PC-3 (cell line): ENCODE measurements around the gene SMYD2. TPM values are rescaled to one million over a fixed set of nuclear protein-coding genes. Genes with fewer than 3 reads are reported as not detected.

Experiments used
- ATAC-seq: fragments of 200-7000 bp; cut with Tn5 transposase; 2 replicates; pipeline ENCODE4 v1.9.1; 2020; ENCODE audit warnings: mild to moderate bottlenecking, moderate library complexity
- Bru-seq: library from RNA; stranded (reverse); fragments of 400-500 nt; gene quantifications from one replicate; lab custom pipeline; 2021; lab: Mats Ljungman, UMichigan
- BruChase-seq, 2 experiments: library from RNA; stranded (reverse); fragments of 400-500 nt; gene quantifications; one replicate each; lab custom pipeline; 2021; lab: Mats Ljungman, UMichigan
- BruUV-seq: library from RNA; stranded (reverse); fragments of 400-500 nt; replicated peaks from 2 replicates; lab custom pipeline; 2021; lab: Mats Ljungman, UMichigan
- CTCF ChIA-PET: fragments of 300-600 bp; sonication (Branson Sonifier 250); formaldehyde crosslinking; loops from one replicate; lab custom pipeline; 2022; ENCODE audit warnings: antibody characterized with exemption; lab: Charles Lee
- POLR2A ChIA-PET: fragments of 300-600 bp; sonication (Branson Sonifier 250); formaldehyde crosslinking; loops from one replicate; lab custom pipeline; 2022; ENCODE audit warnings: antibody characterized with exemption; ENCODE audit not compliant: unreplicated experiment; lab: Charles Lee
- DNase-seq: peaks from one replicate; pipeline ENCODE4 v3.0.0-alpha.2; 2015
- H2AFZ ChIP-seq: fragments of 300-600 bp; sonication (generic); 2 replicates; pipeline ENCODE4 v1.6.0; 2016; ENCODE audit warnings: antibody characterized with exemption, low read length
- H3F3A ChIP-seq: fragments of 300-600 bp; sonication (generic); one replicate; pipeline ENCODE4 v1.6.0; 2017; ENCODE audit warnings: antibody characterized with exemption, low read length, control low read depth, mild to moderate bottlenecking; ENCODE audit not compliant: unreplicated experiment
- H3K27ac ChIP-seq: fragments of 300-600 bp; sonication (generic); 2 replicates; pipeline ENCODE4 v1.5.1; 2016; ENCODE audit warnings: mild to moderate bottlenecking, low read length
- H3K27me3 ChIP-seq: fragments of 300-600 bp; sonication (generic); 2 replicates; pipeline ENCODE4 v1.6.1; 2016; ENCODE audit warnings: low read length, mixed read lengths
- H3K36me3 ChIP-seq: fragments of 300-600 bp; sonication (generic); 2 replicates; pipeline ENCODE4 v1.6.1; 2016; ENCODE audit warnings: low read depth, mixed run types, low read length, mixed read lengths
- H3K4me1 ChIP-seq: fragments of 300-600 bp; sonication (generic); 2 replicates; pipeline ENCODE4 v1.5.1; 2016; ENCODE audit warnings: low read length; ENCODE audit not compliant: insufficient read depth
- H3K4me2 ChIP-seq: fragments of 300-600 bp; sonication (generic); 2 replicates; pipeline ENCODE4 v1.6.0; 2016; ENCODE audit warnings: low read length
- H3K4me3 ChIP-seq: fragments of 300-600 bp; sonication (generic); 2 replicates; pipeline ENCODE4 v1.5.1; 2016; ENCODE audit warnings: mild to moderate bottlenecking, low read length, mixed read lengths
- H3K79me2 ChIP-seq: fragments of 300-600 bp; sonication (generic); 2 replicates; pipeline ENCODE4 v1.6.1; 2017; ENCODE audit warnings: low read length, mixed read lengths
- H3K9ac ChIP-seq: fragments of 300-600 bp; sonication (generic); 2 replicates; pipeline ENCODE4 v1.6.0; 2016; ENCODE audit warnings: mild to moderate bottlenecking, low read length
- H3K9me2 ChIP-seq: fragments of 300-600 bp; sonication (generic); replicated peaks from 2 replicates; pipeline ENCODE4 v1.6.1; 2016; ENCODE audit warnings: mixed run types, low read length, mixed read lengths
- H3K9me3 ChIP-seq: fragments of 300-600 bp; sonication (generic); 2 replicates; pipeline ENCODE4 v1.6.1; 2016; ENCODE audit warnings: low read length, mixed read lengths
- H4K20me1 ChIP-seq: fragments of 300-600 bp; sonication (generic); 2 replicates; pipeline ENCODE4 v1.6.1; 2016; ENCODE audit warnings: low read length, mixed read lengths
- EZH2 ChIP-seq: fragments of 300-600 bp; sonication (generic); IDR thresholded peaks from one replicate; pipeline ENCODE4 v1.6.1; 2017; ENCODE audit warnings: antibody characterized with exemption, mild to moderate bottlenecking, low read length; ENCODE audit not compliant: unreplicated experiment
- EZH2phosphoT487 ChIP-seq: fragments of 300-600 bp; sonication (generic); IDR thresholded peaks from 2 replicates; pipeline ENCODE4 v1.6.1; 2018; ENCODE audit warnings: mild to moderate bottlenecking, antibody characterized with exemption, low read length, borderline replicate concordance
- intact Hi-C: fragments of 100-400 bp; cut with micrococcal nuclease; formaldehyde crosslinking; loops from 2 replicates; pipeline ENCODE4 v1.9.0; 2023
- long read RNA-seq: library from polyadenylated mRNA; unstranded; transcript quantifications from one replicate; pipeline ENCODE4 v2.0.0, GENCODE V29; 2021; ENCODE audit not compliant: unreplicated experiment
- total RNA-seq: library from RNA; depleted of rRNA; stranded (reverse); fragments of >200 nt; gene quantifications from 2 replicates; pipeline ENCODE4 v1.2.3, GENCODE V29; 2014; rRNA removed
- TF ChIP-seq, protein P1 (sequence below): fragments of 300-600 bp; sonication (generic); conservative IDR thresholded peaks from 2 replicates; pipeline ENCODE4 v1.5.1; 2017; ENCODE audit warnings: antibody characterized with exemption, low read depth, mild to moderate bottlenecking, low read length

SMYD2 gene, protein sequence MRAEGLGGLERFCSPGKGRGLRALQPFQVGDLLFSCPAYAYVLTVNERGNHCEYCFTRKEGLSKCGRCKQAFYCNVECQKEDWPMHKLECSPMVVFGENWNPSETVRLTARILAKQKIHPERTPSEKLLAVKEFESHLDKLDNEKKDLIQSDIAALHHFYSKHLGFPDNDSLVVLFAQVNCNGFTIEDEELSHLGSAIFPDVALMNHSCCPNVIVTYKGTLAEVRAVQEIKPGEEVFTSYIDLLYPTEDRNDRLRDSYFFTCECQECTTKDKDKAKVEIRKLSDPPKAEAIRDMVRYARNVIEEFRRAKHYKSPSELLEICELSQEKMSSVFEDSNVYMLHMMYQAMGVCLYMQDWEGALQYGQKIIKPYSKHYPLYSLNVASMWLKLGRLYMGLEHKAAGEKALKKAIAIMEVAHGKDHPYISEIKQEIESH
- 92.6 and 124 TPM in 2 replicates for total RNA-seq
- Bru-seq, nascent RNA: percentile 68 among the genes with signal in this experiment
- percentile 53 among the genes with signal in this experiment for BruChase-seq, experiment 1, labeled RNA remaining after a 6-hour chase
- percentile 56 among the genes with signal in this experiment for BruChase-seq, experiment 2, labeled RNA remaining after a 2-hour chase
- long read RNA-seq, transcript SMYD2-201 (12 exons, 1,671 nt): major isoform, 41 of 54 reads
- long read RNA-seq, partial matches to known transcripts: 3 of 54 reads
- long read RNA-seq, other reads (novel, unspliced or antisense): 7 of 54 reads

DNA sequence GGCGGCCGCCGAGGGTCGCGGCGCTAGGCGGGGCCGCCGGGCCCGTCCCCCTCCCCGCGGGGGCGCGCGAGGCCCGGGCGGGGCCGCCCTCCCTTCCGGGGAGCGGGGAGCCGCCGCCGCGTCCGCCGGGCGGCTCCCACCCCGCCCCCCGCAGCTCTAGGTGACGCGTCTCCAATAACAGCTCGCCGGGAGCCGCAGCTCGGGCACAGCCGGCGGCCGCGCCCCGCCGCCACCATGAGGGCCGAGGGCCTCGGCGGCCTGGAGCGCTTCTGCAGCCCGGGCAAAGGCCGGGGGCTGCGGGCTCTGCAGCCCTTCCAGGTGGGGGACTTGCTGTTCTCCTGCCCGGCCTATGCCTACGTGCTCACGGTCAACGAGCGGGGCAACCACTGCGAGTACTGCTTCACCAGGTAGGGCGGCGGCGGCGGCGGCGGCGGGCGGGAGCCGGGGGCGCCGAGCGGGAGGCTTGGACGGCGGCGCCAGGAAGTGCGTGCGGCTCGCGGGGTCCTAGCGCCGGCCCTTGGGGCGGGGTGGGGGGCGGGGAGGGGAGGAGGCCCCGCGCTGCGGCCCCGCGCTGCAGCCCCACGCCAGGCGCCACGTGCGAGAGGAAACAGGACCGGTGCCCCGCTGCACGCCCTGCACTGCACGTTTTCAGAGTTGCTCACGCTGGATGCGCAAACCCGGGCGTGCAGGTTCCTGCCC lies at the start of gene SMYD2:
Gene SMYD2 (plus strand): TSS at position 139 of the 699 bp plus-strand sequence. CDS start 96 bp downstream, at position 235.
- Histone ChIP-seq H3K4me3 (peak within 1 kb of the TSS; percentile 82), H3K36me3 (no peaks in the 10 kb centered on the region), H3K4me1 (peaks cover 44% of the 10 kb centered on the region), H4K20me1 (0 out of 2 replicates have a peak, but pooled peaks cover 2% of the 10 kb centered on the region), H3K27me3 (no peaks in the 10 kb centered on the region), H2AFZ (peak within 1 kb of the TSS; percentile 97), H3K27ac (peak within 1 kb of the TSS; percentile 66), H3K9ac (peak within 1 kb of the TSS; percentile 73), H3K79me2 (peaks cover 47% of the 10 kb centered on the region), H3K9me2 (no peaks in the 10 kb centered on the region), H3F3A (peaks cover 6% of the 10 kb centered on the region), H3K9me3 (no peaks in the 10 kb centered on the region), H3K4me2 (peak within 1 kb of the TSS; percentile 98)
- ATAC-seq: peak; percentile 59
- POLR2A ChIA-PET: interaction anchor here (0.6 to 0.7 kb wide), 2 partner anchors 67 to 271 kb away, joined by 3 to 5 read pairs; no protein-coding TSS in a partner anchor
- TF ChIP-seq, protein P1, sequence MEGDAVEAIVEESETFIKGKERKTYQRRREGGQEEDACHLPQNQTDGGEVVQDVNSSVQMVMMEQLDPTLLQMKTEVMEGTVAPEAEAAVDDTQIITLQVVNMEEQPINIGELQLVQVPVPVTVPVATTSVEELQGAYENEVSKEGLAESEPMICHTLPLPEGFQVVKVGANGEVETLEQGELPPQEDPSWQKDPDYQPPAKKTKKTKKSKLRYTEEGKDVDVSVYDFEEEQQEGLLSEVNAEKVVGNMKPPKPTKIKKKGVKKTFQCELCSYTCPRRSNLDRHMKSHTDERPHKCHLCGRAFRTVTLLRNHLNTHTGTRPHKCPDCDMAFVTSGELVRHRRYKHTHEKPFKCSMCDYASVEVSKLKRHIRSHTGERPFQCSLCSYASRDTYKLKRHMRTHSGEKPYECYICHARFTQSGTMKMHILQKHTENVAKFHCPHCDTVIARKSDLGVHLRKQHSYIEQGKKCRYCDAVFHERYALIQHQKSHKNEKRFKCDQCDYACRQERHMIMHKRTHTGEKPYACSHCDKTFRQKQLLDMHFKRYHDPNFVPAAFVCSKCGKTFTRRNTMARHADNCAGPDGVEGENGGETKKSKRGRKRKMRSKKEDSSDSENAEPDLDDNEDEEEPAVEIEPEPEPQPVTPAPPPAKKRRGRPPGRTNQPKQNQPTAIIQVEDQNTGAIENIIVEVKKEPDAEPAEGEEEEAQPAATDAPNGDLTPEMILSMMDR: no peak
- TF ChIP-seq EZH2phosphoT487 (no peak), EZH2 (no peak)
- CTCF ChIA-PET: interaction anchor here (0.6 to 1.0 kb wide), 2 partner anchors 20 to 51 kb away, joined by 3 to 5 read pairs; no protein-coding TSS in a partner anchor
- intact Hi-C loops: no loop called here
- no TSS peak for BruUV-seq
- peak; percentile 77 for DNase-seq

DNA sequence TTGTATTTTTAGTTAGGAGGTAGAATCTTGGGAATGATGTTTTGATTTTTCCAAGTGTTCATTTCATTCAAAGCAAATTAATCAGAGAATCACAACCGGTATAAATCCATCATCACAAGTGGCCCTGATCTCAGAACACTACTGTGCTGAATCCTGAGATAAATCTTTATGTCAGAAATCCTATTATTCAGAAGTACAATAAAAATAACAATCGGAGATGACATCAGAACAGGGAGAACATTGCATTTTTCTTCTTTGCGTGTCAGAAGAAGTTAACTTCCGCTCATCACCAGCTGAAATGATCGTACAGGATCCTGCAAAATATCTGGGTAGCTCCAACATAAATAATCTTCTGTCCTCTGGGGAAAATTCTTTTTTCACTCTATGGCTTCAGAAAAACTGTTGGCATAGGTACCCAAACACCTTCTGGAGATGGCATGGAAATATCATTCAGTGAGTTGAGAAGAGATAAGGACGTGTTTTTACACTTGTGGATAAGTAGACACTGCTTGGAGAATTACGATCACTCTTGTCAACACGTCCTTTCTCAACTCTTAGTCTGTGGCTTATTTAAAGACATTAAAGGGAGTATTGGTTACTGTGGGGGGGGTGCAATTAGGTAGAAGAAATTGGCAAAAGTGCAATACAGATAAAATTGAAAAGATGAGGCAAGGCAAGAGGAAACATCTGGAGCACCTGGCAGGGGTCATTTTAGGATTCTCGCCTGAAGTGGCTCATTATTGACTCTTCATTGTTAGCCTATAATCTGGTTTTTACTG lies 46.9 kb upstream of the SMYD2 start:
- Histone ChIP-seq H3K9ac (no peak overlapping the region), H3K27me3 (no peaks in the 10 kb centered on the region), H2AFZ (0 out of 2 replicates have a peak overlapping the region, but pooled peaks have one; percentile 17), H3K9me3 (no peaks in the 10 kb centered on the region), H3K4me2 (no peak overlapping the region), H4K20me1 (no peaks in the 10 kb centered on the region), H3K79me2 (no peaks in the 10 kb centered on the region), H3K27ac (no peak overlapping the region), H3K36me3 (no peaks in the 10 kb centered on the region), H3K9me2 (no peaks in the 10 kb centered on the region), H3K4me1 (no peaks in the 10 kb centered on the region), H3K4me3 (no peak overlapping the region), H3F3A (no peaks in the 10 kb centered on the region)
- no TSS peak for BruUV-seq
- ChIA-PET CTCF (no interaction called here), POLR2A (no interaction called here)
- intact Hi-C loops: no loop called here
- no peak for ATAC-seq
- no peak for DNase-seq
- TF ChIP-seq EZH2 (no peak), EZH2phosphoT487 (no peak)
- TF ChIP-seq, protein P1: no peak
